ENCODE measurements around the gene FBXO33.

FBXO33 gene

GRCh38 chr14:39432619-39433451 lies 602 bp upstream of the FBXO33 start:
- TF ChIP-seq CTCF (IDR thresholded peaks at IDR 0.05; ENCODE audit: low read depth, low read length): no peak
- peak; percentile 78 to 83 for DNase-seq (ENCODE audit: low read depth in 2 of 2)
- peak overlapping the region; percentile 70 to 79 for H3K4me3 ChIP-seq (replicated peaks in 1 of 2; ENCODE audit: low read depth in 2 of 2, low read length in 2 of 2)

- H3K4me3 ChIP-seq (replicated peaks in 1 of 2; ENCODE audit: low read depth in 2 of 2, low read length in 2 of 2): peak overlapping the region; percentile 88 to 98
- DNase-seq (ENCODE audit: low read depth in 2 of 2): peak; percentile 38 to 41
- TF ChIP-seq CTCF (IDR thresholded peaks at IDR 0.05; ENCODE audit: low read depth, low read length): no peak
Measured at GRCh38 chr14:39431416-39432178, 636 bp downstream of the FBXO33 start.

DNA sequence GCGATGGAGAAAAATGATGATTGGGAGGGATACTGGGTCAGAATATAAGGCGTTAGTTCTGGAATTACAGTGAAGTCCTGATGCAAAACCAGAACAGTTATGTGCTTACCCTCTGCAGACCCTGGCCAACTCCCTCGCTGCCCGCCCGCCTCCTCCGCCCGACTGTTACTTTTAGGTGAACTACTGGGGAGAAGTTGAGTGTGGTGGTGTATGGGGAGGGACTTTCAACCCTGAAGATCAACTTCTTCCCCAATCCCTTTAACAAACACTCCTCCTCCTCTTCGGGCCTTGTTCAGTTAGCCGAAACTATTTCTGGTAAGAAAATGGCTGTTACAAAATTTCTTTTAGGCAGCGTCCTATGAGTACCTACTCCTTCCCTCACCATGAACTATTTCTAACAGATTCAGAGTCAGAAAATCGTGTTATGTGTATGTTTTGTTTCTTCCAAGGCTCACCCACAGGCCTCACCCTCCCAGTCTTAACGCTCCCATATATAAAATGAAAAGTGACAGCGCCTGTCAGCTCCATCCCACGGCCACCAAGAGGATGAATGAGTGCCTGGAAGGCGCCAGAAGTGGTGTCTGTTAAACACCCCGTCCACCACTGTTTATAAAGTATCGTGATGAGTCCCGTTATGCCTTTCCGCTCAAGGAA lies 1.3 kb downstream of the FBXO33 start:
- TF ChIP-seq CTCF (IDR thresholded peaks at IDR 0.05; ENCODE audit: low read depth, low read length): no peak
- peak in 1 of 2 donors; percentile 5 for DNase-seq (ENCODE audit: low read depth in 2 of 2)
- H3K4me3 ChIP-seq (replicated peaks in 1 of 2; ENCODE audit: low read depth in 2 of 2, low read length in 2 of 2): peak overlapping the region; percentile 88 to 98

- no peak for TF ChIP-seq CTCF (IDR thresholded peaks at IDR 0.05; ENCODE audit: low read depth, low read length)
- DNase-seq (ENCODE audit: low read depth in 2 of 2): no peak
- no peak overlapping the region for H3K4me3 ChIP-seq (replicated peaks in 1 of 2; ENCODE audit: low read depth in 2 of 2, low read length in 2 of 2)
Measured at GRCh38 chr14:39428118-39428517, 4.1 kb downstream of the FBXO33 start.

DNA sequence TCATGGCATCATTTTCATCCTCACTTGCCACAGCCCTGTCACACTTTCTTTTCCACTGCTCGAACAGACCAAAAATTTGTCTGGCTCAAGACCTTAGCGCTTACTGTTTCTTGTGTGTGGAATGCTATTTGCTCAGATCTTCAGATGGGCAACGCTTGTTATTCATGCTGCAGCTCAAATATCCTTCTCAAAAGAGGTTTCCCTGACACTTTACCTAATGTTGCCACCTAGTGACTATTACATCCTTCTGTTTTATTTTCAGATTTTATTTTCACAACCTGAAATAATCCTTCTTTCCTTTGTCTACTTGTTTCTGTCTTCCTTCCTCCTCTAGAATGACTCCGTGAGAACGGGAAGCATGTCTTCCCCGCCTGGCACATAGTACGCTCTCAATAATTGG lies 5.6 kb downstream of the FBXO33 start:
- DNase-seq (ENCODE audit: low read depth in 2 of 2): peak; percentile 71 to 76
- no peak overlapping the region for H3K4me3 ChIP-seq (replicated peaks in 1 of 2; ENCODE audit: low read depth in 2 of 2, low read length in 2 of 2)
- peak; percentile 21 for TF ChIP-seq CTCF (IDR thresholded peaks at IDR 0.05; ENCODE audit: low read depth, low read length)

DNA sequence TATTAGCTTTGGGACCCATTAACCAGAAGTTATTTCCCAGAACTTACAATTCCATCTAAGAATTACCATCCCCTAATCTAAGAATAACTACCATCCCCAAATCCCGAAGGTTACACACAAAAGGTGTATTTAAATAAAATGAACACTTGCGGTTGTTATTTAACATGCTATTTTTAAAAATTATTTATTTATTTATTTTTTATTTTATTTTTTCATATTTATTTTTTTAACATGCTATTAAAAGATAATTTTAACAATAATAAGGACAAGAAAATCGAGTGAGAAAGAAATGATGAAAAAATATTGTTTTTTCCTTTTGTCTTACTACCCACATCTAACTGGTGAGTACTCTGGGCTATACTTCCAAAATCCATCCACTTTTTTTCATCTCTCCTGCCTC lies 6.3 kb downstream of the FBXO33 start:
- DNase-seq (ENCODE audit: low read depth in 2 of 2): no peak
- no peak overlapping the region for H3K4me3 ChIP-seq (replicated peaks in 1 of 2; ENCODE audit: low read depth in 2 of 2, low read length in 2 of 2)
- TF ChIP-seq CTCF (IDR thresholded peaks at IDR 0.05; ENCODE audit: low read depth, low read length): no peak

Data from cardiac fibroblast (primary cell).